MG63 (cell line): ENCODE data around the gene CHST11. TPM values are rescaled to one million over a fixed set of nuclear protein-coding genes. Genes with fewer than 3 reads are reported as not detected.

Experiments used
- DNase-seq: peaks from one replicate; pipeline ENCODE4 v3.0.0-alpha.2; 2020
- H3K27me3 ChIP-seq: fragments of 250-450 bp; sonication (Bioruptor Pico); 2 replicates; pipeline ENCODE4 v1.5.1; 2020; ENCODE audit warnings: mild to moderate bottlenecking, moderate library complexity
- H3K36me3 ChIP-seq: fragments of 250-450 bp; sonication (Bioruptor Pico); 2 replicates; pipeline ENCODE4 v1.5.1; 2020; ENCODE audit warnings: mild to moderate bottlenecking, moderate library complexity
- H3K4me3 ChIP-seq: fragments of 250-450 bp; sonication (Bioruptor Pico); 2 replicates; pipeline ENCODE4 v1.5.1; 2020; ENCODE audit warnings: mild to moderate bottlenecking, moderate library complexity
- H3K9me3 ChIP-seq: fragments of 250-450 bp; sonication (Bioruptor Pico); 2 replicates; pipeline ENCODE4 v1.5.1; 2020; ENCODE audit warnings: mild to moderate bottlenecking, moderate library complexity
- total RNA-seq: library from RNA; depleted of rRNA; stranded (reverse); fragments of >200 nt; shearing (Covaris generic); gene quantifications from 2 replicates; pipeline ENCODE4 v1.2.3, GENCODE V29; 2014; ENCODE audit warnings: low replicate concordance

CHST11 gene
- total RNA-seq, 1 experiment from 2014 or later: 0.13 TPM

DNA sequence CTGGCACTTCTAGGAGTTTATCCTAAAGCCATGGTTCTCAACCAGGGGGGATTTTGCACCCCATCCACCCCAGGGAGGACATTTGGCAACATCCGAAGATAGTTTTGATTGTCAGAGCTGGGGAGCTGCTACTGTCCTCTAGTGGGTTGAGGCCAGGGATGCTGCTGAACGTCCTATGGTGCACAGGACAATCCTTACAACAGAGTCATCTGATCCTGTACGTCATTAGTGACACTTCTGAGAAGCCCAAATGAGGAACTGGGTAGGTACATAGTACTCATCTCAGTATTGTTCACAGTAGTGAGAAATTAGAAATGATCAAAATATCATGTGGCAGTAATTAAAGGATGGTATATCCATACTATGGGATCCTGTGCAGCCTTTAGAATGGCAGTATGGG is 185.1 kb downstream of the CHST11 start:
- H3K4me3 ChIP-seq: no peak overlapping the region
- H3K36me3 ChIP-seq: no peaks in the 10 kb centered on the region
- no peaks in the 10 kb centered on the region for H3K9me3 ChIP-seq
- no peak for DNase-seq
- H3K27me3 ChIP-seq: no peaks in the 10 kb centered on the region

DNA sequence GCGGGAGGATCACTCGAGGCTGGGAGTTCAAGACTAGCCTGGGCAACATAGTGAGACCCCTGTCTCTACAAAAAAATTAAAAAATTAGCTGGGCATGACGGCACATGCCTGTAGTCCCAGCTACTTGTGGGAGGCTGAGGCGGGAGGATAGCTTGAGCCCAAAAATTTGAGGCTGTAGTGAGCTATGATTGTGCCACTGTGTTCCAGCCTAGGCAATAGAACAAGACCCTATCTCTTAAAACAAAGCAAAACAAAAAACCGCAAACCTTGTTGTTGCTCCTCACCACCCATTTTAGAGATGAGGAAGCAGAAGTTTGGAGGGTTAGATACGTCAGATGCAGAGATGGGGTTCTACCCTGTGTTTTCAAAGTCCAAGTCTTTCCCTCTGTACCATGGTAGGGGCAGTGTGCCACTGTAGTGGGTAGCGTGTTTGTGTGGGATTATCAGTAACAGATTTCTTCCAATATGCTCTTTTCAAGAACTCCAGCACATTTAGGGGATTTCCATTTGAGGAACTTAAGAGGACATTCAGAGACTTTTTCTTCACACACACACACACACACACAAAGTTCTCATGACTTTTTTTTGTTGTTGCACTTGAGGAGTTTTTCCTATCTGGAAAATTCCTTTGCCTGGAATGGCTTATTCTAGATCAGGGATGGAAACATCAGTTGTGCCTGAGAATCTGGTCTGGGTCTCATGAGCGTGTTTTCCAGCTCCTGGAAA is 186.5 kb downstream of the CHST11 start:
- no peak for DNase-seq
- Histone ChIP-seq H3K36me3 (no peaks in the 10 kb centered on the region), H3K27me3 (no peaks in the 10 kb centered on the region), H3K4me3 (no peak overlapping the region), H3K9me3 (no peaks in the 10 kb centered on the region)

DNA sequence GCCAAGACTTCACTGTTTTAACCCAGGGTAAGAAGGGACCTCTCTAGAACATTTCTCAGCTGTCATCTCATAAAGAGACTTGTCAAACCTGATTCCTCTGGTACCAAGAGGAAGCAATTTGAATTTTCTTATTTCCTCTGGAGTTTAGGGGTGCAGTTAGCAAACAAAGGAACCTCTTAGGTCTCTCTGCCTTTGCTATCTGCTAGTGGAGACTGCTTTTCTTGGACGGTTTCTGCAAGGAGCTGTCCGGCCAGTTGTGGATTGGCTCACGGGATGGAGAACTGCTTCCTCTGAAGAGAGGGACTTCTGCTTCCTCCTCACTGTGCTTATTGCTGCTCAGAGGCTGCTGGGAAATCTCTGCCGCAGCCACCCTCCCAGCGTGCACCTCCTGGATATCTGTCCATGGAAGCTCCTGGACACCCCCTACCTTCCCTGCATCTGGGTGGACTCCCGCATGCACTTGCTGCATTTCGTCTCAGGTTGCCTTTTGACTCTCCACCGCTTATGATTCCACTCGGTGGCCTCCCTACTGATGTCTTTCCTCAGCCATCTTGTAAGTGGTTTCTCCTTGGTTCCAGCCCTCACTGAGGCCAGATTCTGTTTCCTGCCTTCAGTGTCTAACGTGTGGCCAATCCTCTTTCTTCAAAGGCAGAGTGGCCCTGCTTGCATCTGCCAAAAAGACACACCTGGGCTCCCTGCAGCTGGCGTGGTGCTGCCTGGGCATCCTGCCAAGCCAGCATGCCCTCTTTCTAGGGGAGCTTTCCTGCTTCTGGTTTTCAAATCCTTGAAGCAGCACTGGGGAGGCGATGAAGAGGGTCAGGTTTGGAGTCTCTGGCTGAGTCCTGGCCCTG is 187.3 kb downstream of the CHST11 start:
- Histone ChIP-seq H3K27me3 (no peaks in the 10 kb centered on the region), H3K4me3 (no peak overlapping the region), H3K9me3 (no peaks in the 10 kb centered on the region), H3K36me3 (no peaks in the 10 kb centered on the region)
- no peak for DNase-seq

DNA sequence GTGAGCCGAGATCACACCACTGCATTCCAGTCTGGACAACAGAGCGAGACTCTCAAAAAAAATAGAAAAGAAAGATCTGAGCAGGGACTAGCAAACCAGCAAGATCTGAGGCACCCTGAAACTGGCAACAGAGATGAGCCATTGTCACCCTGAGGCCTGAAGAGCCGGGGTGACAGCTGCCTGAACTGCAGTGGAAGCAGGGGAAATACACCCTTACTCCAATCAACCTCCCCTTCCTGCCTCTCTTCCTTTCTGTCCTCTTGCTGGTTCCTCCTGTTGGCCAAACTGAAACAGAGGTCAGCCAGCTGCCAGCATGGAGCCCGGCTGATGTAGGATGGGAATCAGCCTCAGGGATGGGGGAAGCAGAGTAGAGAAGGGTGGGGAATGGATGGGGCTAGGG is 192.0 kb downstream of the CHST11 start:
- DNase-seq: no peak
- H3K9me3 ChIP-seq: no peaks in the 10 kb centered on the region
- H3K36me3 ChIP-seq: no peaks in the 10 kb centered on the region
- H3K4me3 ChIP-seq: no peak overlapping the region
- no peaks in the 10 kb centered on the region for H3K27me3 ChIP-seq

DNA sequence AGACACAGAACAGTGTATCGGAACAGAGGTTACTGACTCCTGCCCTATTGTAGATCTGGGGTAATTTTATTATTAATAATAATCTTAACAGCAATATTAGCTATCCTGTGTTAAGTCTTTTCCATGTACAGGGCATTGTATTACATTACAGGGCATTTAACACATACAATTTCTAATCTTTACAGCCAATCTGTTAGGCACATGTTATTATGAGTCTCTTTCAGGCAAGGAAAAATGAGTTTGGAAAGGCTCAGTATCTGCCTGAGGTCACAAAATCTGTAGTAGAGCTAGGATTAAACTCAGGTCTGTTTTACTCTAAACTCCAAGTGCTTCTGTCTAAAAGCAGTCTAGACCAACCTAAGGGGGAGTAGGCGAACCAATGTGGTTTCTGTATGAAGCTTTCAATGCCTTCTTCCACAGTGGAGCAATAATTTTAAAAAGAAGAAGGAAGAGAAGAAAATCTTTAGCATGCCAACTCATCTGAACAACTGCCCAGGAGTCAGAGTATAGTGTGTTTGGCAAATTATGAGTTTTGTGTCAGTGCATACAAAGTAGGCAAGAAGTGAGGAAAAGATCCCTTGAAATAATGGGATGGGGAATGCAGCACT is 192.6 kb downstream of the CHST11 start:
- H3K27me3 ChIP-seq: no peaks in the 10 kb centered on the region

DNA sequence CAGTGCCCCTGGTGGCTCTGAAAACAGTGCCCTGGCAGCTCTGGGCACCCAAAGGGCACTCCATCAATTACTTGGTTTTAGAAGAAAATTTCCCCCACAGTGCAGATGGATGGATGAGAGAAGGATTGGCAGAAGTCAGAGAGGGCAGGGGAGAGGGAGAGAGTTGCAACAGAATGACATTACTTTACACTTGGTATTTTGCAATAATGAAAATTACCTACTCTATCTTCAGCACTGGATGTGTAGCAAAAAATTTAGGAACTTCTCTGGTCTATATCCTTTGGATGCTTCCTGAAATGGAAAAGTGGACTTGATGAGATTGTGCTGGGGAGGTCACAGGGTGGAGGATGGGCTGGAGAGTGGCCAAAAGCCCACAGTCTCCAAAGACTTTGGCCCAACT is 193.2 kb downstream of the CHST11 start:
- no peak for DNase-seq
- Histone ChIP-seq H3K4me3 (no peak overlapping the region), H3K27me3 (no peaks in the 10 kb centered on the region), H3K9me3 (no peaks in the 10 kb centered on the region), H3K36me3 (no peaks in the 10 kb centered on the region)

More for the DNA sequence above, 192.6 kb downstream of the CHST11 start:
- Histone ChIP-seq H3K4me3 (no peak overlapping the region), H3K36me3 (no peaks in the 10 kb centered on the region), H3K9me3 (no peaks in the 10 kb centered on the region)
- DNase-seq: no peak

DNA sequence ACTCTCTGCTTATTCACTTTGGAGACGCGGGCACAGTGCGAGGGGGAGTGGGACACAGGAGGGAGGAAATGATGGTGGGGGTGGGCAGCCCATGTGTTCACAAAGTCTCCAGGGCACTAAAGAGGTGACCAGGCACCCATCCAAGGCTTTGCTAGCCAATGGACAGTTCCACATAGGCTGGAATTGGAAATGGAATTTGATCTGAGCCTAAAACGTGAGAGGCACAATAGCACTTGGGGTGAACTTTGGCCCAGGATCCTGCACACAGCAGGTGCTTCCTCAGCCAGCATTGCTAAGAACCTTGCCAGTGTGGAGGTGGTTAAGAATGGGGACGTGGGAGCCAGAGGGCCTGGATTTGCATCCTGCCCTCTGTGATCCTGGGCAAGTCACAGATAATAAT is 193.8 kb downstream of the CHST11 start:
- no peak for DNase-seq
- Histone ChIP-seq H3K36me3 (no peaks in the 10 kb centered on the region), H3K4me3 (no peak overlapping the region), H3K9me3 (no peaks in the 10 kb centered on the region), H3K27me3 (no peaks in the 10 kb centered on the region)

DNA sequence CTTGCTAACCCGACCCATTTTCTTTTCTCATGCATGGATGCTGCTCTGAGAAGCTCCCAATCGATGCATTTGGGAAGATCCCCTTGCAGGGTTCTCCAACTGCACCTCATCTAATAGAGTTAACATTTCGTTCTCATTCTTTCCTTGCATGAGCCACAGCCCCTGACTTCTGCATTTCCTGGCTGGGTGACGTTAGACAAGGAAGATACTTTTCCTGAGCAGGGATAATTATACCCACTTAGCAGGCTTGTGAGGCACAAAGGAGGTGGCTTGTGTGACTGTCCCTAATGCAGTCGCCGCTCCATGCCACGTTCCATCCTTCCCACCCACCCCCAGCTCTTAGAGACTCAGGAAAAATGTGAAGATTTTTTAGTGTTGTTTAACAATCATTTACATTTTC is 195.1 kb downstream of the CHST11 start:
- no peak for DNase-seq
- H3K9me3 ChIP-seq: no peaks in the 10 kb centered on the region
- no peaks in the 10 kb centered on the region for H3K27me3 ChIP-seq
- H3K36me3 ChIP-seq: no peaks in the 10 kb centered on the region
- no peak overlapping the region for H3K4me3 ChIP-seq

DNA sequence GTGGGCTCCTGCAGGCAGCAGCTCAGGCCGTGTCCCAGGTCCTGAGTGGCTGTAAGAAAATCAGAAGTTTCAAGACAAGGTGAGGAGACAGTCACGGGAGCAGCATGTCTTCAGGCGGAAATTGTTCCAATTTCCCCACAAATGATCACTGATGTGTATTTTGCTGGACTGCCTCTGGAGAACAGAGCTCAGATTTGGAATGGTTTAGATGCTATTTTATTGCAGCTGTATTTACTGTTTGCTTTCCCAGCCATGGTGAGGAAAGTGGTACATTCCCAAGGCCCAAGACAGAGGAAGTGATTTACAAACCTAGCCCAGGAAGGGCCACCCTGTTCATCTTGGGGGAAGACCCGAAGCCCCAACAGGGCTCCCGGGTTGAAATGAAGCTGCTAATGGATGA is 195.6 kb downstream of the CHST11 start:
- Histone ChIP-seq H3K27me3 (no peaks in the 10 kb centered on the region), H3K9me3 (no peaks in the 10 kb centered on the region), H3K36me3 (no peaks in the 10 kb centered on the region), H3K4me3 (no peak overlapping the region)
- DNase-seq: no peak

DNA sequence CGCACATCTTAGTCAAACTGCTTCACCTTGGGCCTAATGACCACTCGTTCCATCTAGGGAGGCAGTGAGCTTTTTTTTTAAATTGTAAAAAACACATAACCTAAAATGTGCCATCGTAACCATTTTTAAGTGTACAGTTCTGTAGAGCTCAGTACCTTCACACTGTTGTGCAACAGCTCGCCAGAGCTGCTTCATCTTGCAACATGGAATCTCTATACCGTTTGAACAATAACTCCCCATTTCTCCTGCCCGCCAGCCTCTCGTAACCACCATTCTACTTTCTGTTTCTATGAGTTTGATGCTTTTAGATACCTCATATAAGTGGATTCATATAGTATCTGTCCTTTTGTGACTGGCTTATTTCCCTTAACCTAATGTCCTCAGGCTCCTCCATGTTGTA is 196.2 kb downstream of the CHST11 start:
- Histone ChIP-seq H3K4me3 (no peak overlapping the region), H3K9me3 (no peaks in the 10 kb centered on the region), H3K27me3 (no peaks in the 10 kb centered on the region), H3K36me3 (no peaks in the 10 kb centered on the region)
- DNase-seq: no peak

DNA sequence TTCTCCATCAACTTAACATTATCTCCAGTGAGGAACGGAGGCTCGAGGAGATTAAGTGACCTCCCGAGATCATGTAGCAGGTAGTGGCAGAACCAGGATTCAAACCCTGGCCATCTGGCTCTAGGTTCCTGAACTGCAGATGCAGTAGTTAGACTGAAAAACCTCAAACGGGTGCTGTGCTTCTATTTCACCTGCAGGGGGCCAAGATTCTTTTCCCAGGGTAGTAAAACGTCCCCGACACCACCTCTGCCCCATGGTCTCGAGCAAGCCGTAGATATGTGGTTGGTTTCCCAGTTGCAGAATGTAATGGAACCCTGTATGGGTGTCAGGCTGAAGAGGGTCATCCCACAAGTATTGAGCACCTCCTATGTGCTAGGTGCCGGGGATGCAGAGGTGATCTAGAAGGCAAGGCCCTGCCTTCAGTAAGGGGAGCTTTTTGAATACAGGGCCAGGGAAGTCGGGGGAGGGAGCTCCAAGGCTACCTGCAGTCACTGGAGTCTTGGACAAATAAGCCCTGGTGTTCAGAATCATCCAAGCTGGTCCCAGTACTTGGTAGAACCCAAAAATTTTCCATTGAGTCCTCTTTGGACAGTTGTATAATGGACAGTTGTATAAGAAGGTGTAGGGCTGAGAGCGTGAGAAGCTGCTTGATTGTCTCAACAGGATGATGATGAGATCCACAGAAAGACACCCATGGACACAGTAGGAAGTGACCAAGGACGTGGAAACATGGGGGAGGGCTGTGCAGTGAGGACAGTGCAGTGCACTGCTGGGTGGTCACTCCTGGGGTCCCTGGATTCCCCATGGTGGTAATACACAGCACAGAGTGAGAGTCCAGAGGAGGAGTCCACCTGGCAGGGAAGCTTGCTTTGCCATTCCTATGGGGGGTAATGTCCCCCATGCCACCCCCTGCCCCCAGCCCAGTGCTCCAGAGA is 197.2 kb downstream of the CHST11 start:
- DNase-seq: no peak
- H3K4me3 ChIP-seq: no peak overlapping the region
- no peaks in the 10 kb centered on the region for H3K27me3 ChIP-seq
- H3K36me3 ChIP-seq: no peaks in the 10 kb centered on the region
- H3K9me3 ChIP-seq: no peaks in the 10 kb centered on the region

DNA sequence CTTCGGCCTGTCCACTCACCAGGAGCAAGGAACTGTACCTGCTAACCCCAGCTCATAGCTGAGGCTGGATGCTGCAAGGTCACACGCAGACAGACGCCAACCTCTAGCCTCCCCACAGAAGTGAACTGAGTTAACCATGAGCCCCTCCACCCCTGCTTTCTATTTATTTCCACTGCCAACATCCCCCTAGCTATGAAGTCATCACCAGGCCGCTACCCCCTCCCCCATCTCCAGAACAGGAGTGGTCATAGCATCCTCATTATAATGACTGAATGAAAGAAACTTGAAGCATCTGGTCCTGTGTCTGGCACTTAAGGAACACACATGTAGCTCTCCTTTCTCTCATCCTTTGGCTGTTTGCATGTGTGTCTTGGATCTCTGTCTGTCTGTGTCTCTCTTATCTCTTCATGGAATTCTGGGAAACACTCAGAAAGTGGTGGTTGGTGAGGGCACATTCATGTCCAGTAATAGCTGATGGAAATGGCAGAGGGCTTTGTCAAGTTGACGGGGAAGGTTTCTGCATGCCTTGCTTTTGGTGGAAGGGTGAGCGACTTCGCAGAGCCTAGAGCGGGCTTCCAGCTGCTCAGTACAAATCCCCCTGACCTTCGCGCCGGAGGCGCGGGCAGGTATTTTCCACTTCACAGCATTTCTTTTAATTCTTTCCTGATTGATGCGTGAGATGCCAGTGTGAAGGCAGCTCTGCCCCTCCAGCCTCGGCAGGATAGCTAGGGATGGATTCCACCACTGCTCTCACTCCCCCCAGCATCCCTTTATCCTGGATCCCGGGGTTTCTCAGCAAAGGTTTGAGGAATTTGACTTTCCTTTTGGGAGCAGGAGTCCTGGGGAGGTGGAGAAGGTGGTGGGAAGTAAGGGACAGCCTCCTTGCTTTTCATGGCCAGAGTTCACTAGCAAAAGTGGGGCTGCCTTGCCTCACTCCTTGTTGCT is 198.2 kb downstream of the CHST11 start:
- no peak for DNase-seq
- Histone ChIP-seq H3K36me3 (no peaks in the 10 kb centered on the region), H3K27me3 (no peaks in the 10 kb centered on the region), H3K9me3 (no peaks in the 10 kb centered on the region), H3K4me3 (no peak overlapping the region)

DNA sequence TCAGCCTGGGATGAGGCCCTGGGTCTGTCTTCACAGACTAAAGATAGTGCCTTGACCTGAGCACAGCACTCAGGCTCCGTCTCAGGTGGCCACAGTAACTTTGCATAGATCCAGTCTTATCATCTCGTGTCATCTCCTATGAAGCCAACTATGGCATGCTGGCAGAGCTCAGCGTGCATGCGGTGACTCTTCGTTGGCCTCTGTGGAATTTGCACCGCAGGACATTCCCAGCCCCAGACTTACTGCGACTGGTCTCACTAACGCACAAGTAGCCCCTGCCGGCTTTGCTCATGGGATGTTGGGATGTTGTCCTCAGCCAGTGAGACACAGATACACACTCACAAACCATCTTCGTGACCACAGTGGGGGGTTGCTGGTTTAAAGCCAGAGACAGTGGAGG is 199.6 kb downstream of the CHST11 start:
- no peaks in the 10 kb centered on the region for H3K36me3 ChIP-seq
- DNase-seq: no peak
- no peaks in the 10 kb centered on the region for H3K9me3 ChIP-seq
- no peak overlapping the region for H3K4me3 ChIP-seq
- no peaks in the 10 kb centered on the region for H3K27me3 ChIP-seq

DNA sequence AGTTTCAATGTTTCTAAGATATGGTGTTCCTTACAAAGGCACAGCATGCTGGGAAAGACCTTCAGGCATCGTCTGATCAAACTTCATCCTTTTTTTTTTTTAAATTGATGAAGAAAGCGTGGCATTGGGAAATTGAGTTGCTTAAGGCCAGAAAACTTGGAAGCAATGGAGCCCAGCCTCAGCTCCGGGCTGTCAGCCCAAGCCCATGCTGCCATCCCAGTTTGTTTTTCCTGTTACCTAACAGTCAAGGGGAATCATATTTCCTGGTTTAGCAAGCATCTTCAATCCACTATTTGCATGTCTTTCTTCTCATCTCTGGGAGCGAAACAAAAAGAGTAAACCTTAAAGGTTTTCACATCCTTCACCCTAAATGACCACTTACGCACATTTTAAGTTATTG is 200.2 kb downstream of the CHST11 start:
- Histone ChIP-seq H3K27me3 (no peaks in the 10 kb centered on the region), H3K4me3 (no peak overlapping the region), H3K9me3 (no peaks in the 10 kb centered on the region), H3K36me3 (no peaks in the 10 kb centered on the region)
- no peak for DNase-seq

DNA sequence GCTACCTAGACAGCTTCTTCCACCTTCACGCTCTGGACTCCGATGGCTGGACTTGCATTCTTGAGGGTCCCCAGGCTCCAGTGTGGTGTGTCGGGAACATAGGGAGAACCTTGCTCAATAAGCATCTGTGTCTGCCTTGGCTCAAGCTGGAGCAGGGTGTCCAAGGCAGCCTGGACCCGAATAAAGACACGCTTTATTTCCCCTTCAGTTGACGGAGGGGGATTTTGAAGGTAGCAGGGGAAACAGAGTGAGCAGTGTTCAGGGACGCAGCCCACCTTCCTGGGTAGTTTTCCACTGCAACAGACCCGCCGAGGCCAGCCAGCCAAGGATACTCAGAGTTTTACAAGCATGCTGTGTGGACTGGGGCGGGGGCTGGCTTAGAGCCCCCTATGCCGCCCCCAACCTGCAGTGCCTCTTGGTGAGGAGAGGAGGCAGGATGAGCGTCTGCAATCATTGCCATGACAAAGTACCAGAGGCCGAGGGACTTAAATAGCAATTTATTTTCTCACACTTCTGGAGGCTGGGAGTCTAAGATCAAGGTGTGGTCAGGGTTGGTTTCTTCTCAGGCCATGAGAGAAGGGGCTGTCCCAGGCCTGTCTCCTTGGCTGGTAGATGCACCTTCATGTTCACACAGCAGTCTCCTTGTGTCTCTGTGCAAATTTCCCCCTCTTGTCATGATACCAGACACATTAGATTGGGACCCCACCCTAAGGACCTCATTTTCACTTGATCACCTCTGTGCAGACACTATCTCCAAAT is 201.2 kb downstream of the CHST11 start:
- no peaks in the 10 kb centered on the region for H3K36me3 ChIP-seq

More for the DNA sequence above, 201.2 kb downstream of the CHST11 start:
- no peak for DNase-seq
- Histone ChIP-seq H3K9me3 (no peaks in the 10 kb centered on the region), H3K27me3 (no peaks in the 10 kb centered on the region), H3K4me3 (no peak overlapping the region)
